GM12873 (cell line): ENCODE data around the gene POLR3H.

Source experiments
- CTCF ChIP-seq: IDR thresholded peaks from 2 replicates; pipeline ENCODE4 v1.5.1; 2012; ENCODE audit warnings: low read depth, mild to moderate bottlenecking, moderate library complexity, low read length, control low read depth; ENCODE audit not compliant: insufficient read depth; ENCODE audit errors: missing control alignments

The POLR3H gene

GRCh38 chr22:41498303-41498835 is 45.9 kb downstream of the POLR3H start:
- no peak for TF ChIP-seq CTCF

GRCh38 chr22:41491374-41492100 is 52.7 kb downstream of the POLR3H start:
- no peak for TF ChIP-seq CTCF

- no peak for TF ChIP-seq CTCF
These were observed 55.5 kb downstream of the POLR3H start for GRCh38 chr22:41488596-41489385.

GRCh38 chr22:41488076-41488475 is 56.2 kb downstream of the POLR3H start:
- TF ChIP-seq CTCF = no peak

GRCh38 chr22:41487037-41487935 is 57.0 kb downstream of the POLR3H start:
- no peak for TF ChIP-seq CTCF

GRCh38 chr22:41485033-41485432 is 59.2 kb downstream of the POLR3H start:
- no peak for TF ChIP-seq CTCF
